H9 (cell line): ENCODE results near the gene HBG2. TPM values are rescaled to one million over a fixed set of nuclear protein-coding genes. Genes with fewer than 3 reads are reported as not detected.

Experiments used
- DNase-seq: peaks from one replicate; pipeline ENCODE4 v3.0.0-alpha.2; 2017
- H2AFZ ChIP-seq: one replicate; pipeline ENCODE4 v1.6.1; 2013; ENCODE audit warnings: mild to moderate bottlenecking, low read length, control low read depth, moderate library complexity
- H2AK5ac ChIP-seq: 2 replicates; pipeline ENCODE4 v1.6.1; 2013; ENCODE audit warnings: low read length, control low read depth, mixed read lengths; ENCODE audit not compliant: insufficient read length
- H2BK120ac ChIP-seq: one replicate; pipeline ENCODE4 v1.6.1; 2013; ENCODE audit warnings: low read depth, mild to moderate bottlenecking, low read length, control low read depth, inconsistent platforms; ENCODE audit not compliant: poor library complexity, severe bottlenecking
- H2BK12ac ChIP-seq: 2 replicates; pipeline ENCODE4 v1.6.1; 2013; ENCODE audit warnings: low read length, control low read depth, mixed read lengths, low read depth; ENCODE audit not compliant: insufficient read length
- H2BK15ac ChIP-seq: 2 replicates; pipeline ENCODE4 v1.6.1; 2013; ENCODE audit warnings: low read depth, low read length, control low read depth
- H2BK20ac ChIP-seq: one replicate; pipeline ENCODE4 v1.6.1; 2013; ENCODE audit warnings: low read depth, mild to moderate bottlenecking, low read length, control low read depth, inconsistent platforms; ENCODE audit not compliant: poor library complexity, severe bottlenecking
- H2BK5ac ChIP-seq: 2 replicates; pipeline ENCODE4 v1.6.1; 2013; ENCODE audit warnings: low read length, control low read depth, mixed read lengths; ENCODE audit not compliant: insufficient read length
- H3K14ac ChIP-seq: 2 replicates; pipeline ENCODE4 v1.6.1; 2013; ENCODE audit warnings: low read length, control low read depth; ENCODE audit not compliant: insufficient read depth
- H3K18ac ChIP-seq: 2 replicates; pipeline ENCODE4 v1.6.1; 2013; ENCODE audit warnings: low read depth, mild to moderate bottlenecking, mixed read lengths, low read length, control low read depth; ENCODE audit not compliant: insufficient read length
- H3K23ac ChIP-seq: 2 replicates; pipeline ENCODE4 v1.6.1; 2013; ENCODE audit warnings: low read length, control low read depth, mixed read lengths, low read depth; ENCODE audit not compliant: insufficient read length
- H3K23me2 ChIP-seq: 2 replicates; pipeline ENCODE4 v1.6.1; 2013; ENCODE audit warnings: low read depth, mild to moderate bottlenecking, mixed read lengths, low read length, control low read depth; ENCODE audit not compliant: insufficient read length, poor library complexity, severe bottlenecking
- H3K27ac ChIP-seq: 2 replicates; pipeline ENCODE4 v1.5.1; 2013; ENCODE audit warnings: low read length, control low read depth, mixed read lengths, low read depth; ENCODE audit not compliant: insufficient read length
- H3K27me3 ChIP-seq: 2 replicates; pipeline ENCODE4 v1.6.1; 2013; ENCODE audit warnings: low read length, control low read depth, inconsistent platforms; ENCODE audit not compliant: insufficient read depth
- H3K4ac ChIP-seq: 2 replicates; pipeline ENCODE4 v1.6.1; 2013; ENCODE audit warnings: low read depth, mild to moderate bottlenecking, control low read depth, inconsistent platforms, low read length, moderate library complexity
- H3K4me1 ChIP-seq: 2 replicates; pipeline ENCODE4 v1.6.1; 2013; ENCODE audit warnings: low read length, control low read depth, inconsistent platforms; ENCODE audit not compliant: insufficient read depth
- H3K4me2 ChIP-seq: 2 replicates; pipeline ENCODE4 v1.6.1; 2013; ENCODE audit warnings: low read length, control low read depth, mixed read lengths; ENCODE audit not compliant: insufficient read length, insufficient read depth
- H3K56ac ChIP-seq: 2 replicates; pipeline ENCODE4 v1.6.1; 2013; ENCODE audit warnings: low read depth, mild to moderate bottlenecking, mixed read lengths, low read length, control low read depth; ENCODE audit not compliant: insufficient read length
- H3K79me1 ChIP-seq: 2 replicates; pipeline ENCODE4 v1.6.1; 2013; ENCODE audit warnings: low read depth, mild to moderate bottlenecking, moderate library complexity, low read length, control low read depth, inconsistent platforms; ENCODE audit not compliant: insufficient read depth, poor library complexity, severe bottlenecking
- H3K79me2 ChIP-seq: 2 replicates; pipeline ENCODE4 v1.6.1; 2013; ENCODE audit warnings: low read length, control low read depth, inconsistent platforms; ENCODE audit not compliant: insufficient read depth
- H3K9ac ChIP-seq: 2 replicates; pipeline ENCODE4 v1.6.1; 2013; ENCODE audit warnings: low read length, control low read depth, mixed read lengths; ENCODE audit not compliant: insufficient read length; ENCODE audit errors: extremely low read depth
- H3K9me3 ChIP-seq: one replicate; pipeline ENCODE4 v1.6.1; 2013; ENCODE audit warnings: low read depth, low read length, inconsistent platforms; ENCODE audit not compliant: control insufficient read depth
- H3T11ph ChIP-seq: one replicate; pipeline ENCODE4 v1.6.1; 2013; ENCODE audit warnings: mild to moderate bottlenecking, low read length, control low read depth, inconsistent platforms
- H4K20me1 ChIP-seq: one replicate; pipeline ENCODE4 v1.6.1; 2013; ENCODE audit not compliant: control insufficient read depth, insufficient read length, insufficient read depth
- H4K5ac ChIP-seq: 2 replicates; pipeline ENCODE4 v1.6.1; 2013; ENCODE audit warnings: low read depth, mild to moderate bottlenecking, mixed read lengths, low read length, control low read depth; ENCODE audit not compliant: insufficient read length
- H4K8ac ChIP-seq: replicated peaks from 2 replicates; pipeline ENCODE4 v1.6.1; 2013; ENCODE audit warnings: low read length, control low read depth, mixed read lengths, low read depth; ENCODE audit not compliant: insufficient read length
- H4K91ac ChIP-seq: 2 replicates; pipeline ENCODE4 v1.6.1; 2013; ENCODE audit warnings: low read depth, mild to moderate bottlenecking, moderate library complexity, mixed read lengths, low read length, control low read depth; ENCODE audit not compliant: insufficient read length
- H3K27ac Mint-ChIP-seq, 3 experiments: 2 replicates in 2 of 3; 3 replicates in 1 of 3; pipeline ENCODE4 v1.8.0; 2020 to 2021; ENCODE audit warnings: mixed read lengths in 3 of 3, mild to moderate bottlenecking in 1 of 3, moderate library complexity in 1 of 3
- H3K27me3 Mint-ChIP-seq: 2 replicates; pipeline ENCODE4 v1.8.0; 2021; ENCODE audit warnings: low read depth, mild to moderate bottlenecking, moderate library complexity, mixed read lengths
- H3K36me3 Mint-ChIP-seq, 3 experiments: 2 replicates in 2 of 3; 3 replicates in 1 of 3; pipeline ENCODE4 v1.8.0; 2020 to 2021; ENCODE audit warnings: low read depth in 3 of 3, mixed read lengths in 3 of 3; ENCODE audit not compliant: insufficient read depth in 1 of 3
- H3K4me1 Mint-ChIP-seq, 2 experiments: 2 replicates each; pipeline ENCODE4 v1.8.0; 2020; ENCODE audit warnings: mixed read lengths in 2 of 2
- H3K4me3 Mint-ChIP-seq, 2 experiments: 2 replicates in 1 of 2; 3 replicates in 1 of 2; pipeline ENCODE4 v1.8.0; 2020 to 2021; ENCODE audit warnings: mild to moderate bottlenecking in 2 of 2, mixed read lengths in 2 of 2, moderate library complexity in 1 of 2
- H3K9me3 Mint-ChIP-seq, 2 experiments: 2 replicates in 1 of 2; 3 replicates in 1 of 2; pipeline ENCODE4 v1.8.0; 2020; ENCODE audit warnings: mild to moderate bottlenecking in 2 of 2, mixed read lengths in 2 of 2, moderate library complexity in 1 of 2
- WGBS: extraction: QIAGEN DNeasy Blood & Tissue Kit; methylation state at CpG from one replicate; pipeline ENCODE4 v1.1.7; 2013; ENCODE audit warnings: missing lambda C conversion rate, low lambda C conversion rate, mixed read lengths; ENCODE audit not compliant: insufficient read length; ENCODE audit errors: extremely low coverage; 5-methylcytosine and 5-hydroxymethylcytosine counted together
- total RNA-seq: library from RNA; stranded (reverse); gene quantifications from 2 replicates; pipeline ENCODE4 v1.2.1, GENCODE V29; 2021
- TF ChIP-seq, protein P1 (sequence below): fragments of 200-600 bp; sonication (generic); conservative IDR thresholded peaks from 3 replicates; pipeline ENCODE4 v1.8.0; 2021; ENCODE audit warnings: antibody characterized with exemption, mild to moderate bottlenecking

HBG2 gene
- total RNA-seq, 1 experiment from 2014 or later: not detected

DNA sequence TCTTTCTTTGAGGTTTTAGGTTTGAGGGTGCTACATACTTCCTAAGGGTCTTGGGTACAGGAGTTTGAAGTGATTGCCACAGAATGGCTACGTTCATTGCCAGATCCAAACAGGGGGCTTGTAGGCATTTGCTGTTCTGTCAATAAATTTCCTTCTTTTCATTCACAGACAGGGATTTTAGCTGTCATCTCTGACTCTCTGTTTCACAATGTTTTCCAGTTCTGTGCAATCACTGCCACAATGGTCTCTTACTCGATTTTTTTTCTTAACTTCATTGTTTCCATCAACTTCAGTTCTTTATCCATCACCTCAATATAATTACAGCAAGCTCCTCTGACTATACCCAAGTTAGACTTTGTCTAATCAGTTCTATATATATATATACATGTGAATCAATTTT, 14.1 kb downstream of the HBG2 start:
- Mint-ChIP-seq H3K4me3 (no peak overlapping the region), H3K27me3 (peaks cover 2% of the 10 kb centered on the region), H3K4me1 (no peaks in the 10 kb centered on the region), H3K9me3 (no peaks in the 10 kb centered on the region), H3K27ac (no peak overlapping the region), H3K36me3 (no peaks in the 10 kb centered on the region)
- no peaks in the 10 kb centered on the region for H3K79me1 ChIP-seq
- no peak for DNase-seq
- no peak overlapping the region for H2BK15ac ChIP-seq
- no peaks in the 10 kb centered on the region for H3K4me1 ChIP-seq
- no peak overlapping the region for H2AK5ac ChIP-seq
- H3K4me2 ChIP-seq: no peak overlapping the region
- no peaks in the 10 kb centered on the region for H3K79me2 ChIP-seq
- WGBS: no CpG with 5 or more reads among the region's 2 CpGs
- H4K20me1 ChIP-seq: no peaks in the 10 kb centered on the region
- no peak overlapping the region for H3K23ac ChIP-seq
- H3K23me2 ChIP-seq: no peaks in the 10 kb centered on the region
- H2BK20ac ChIP-seq: no peak overlapping the region
- no peak overlapping the region for H2BK5ac ChIP-seq
- H3K9ac ChIP-seq: no peak overlapping the region
- H3K9me3 ChIP-seq: no peaks in the 10 kb centered on the region
- H4K8ac ChIP-seq: no peak overlapping the region
- H3K27me3 ChIP-seq: no peaks in the 10 kb centered on the region
- H2AFZ ChIP-seq: no peak overlapping the region
- H2BK120ac ChIP-seq: no peak overlapping the region
- H3K14ac ChIP-seq: no peak overlapping the region
- H3T11ph ChIP-seq: no peak overlapping the region
- H4K5ac ChIP-seq: no peak overlapping the region
- TF ChIP-seq, protein P1, sequence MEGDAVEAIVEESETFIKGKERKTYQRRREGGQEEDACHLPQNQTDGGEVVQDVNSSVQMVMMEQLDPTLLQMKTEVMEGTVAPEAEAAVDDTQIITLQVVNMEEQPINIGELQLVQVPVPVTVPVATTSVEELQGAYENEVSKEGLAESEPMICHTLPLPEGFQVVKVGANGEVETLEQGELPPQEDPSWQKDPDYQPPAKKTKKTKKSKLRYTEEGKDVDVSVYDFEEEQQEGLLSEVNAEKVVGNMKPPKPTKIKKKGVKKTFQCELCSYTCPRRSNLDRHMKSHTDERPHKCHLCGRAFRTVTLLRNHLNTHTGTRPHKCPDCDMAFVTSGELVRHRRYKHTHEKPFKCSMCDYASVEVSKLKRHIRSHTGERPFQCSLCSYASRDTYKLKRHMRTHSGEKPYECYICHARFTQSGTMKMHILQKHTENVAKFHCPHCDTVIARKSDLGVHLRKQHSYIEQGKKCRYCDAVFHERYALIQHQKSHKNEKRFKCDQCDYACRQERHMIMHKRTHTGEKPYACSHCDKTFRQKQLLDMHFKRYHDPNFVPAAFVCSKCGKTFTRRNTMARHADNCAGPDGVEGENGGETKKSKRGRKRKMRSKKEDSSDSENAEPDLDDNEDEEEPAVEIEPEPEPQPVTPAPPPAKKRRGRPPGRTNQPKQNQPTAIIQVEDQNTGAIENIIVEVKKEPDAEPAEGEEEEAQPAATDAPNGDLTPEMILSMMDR: no peak
- H3K56ac ChIP-seq: no peak overlapping the region
- H3K27ac ChIP-seq: no peak overlapping the region
- no peak overlapping the region for H2BK12ac ChIP-seq
- no peak overlapping the region for H3K4ac ChIP-seq
- no peak overlapping the region for H4K91ac ChIP-seq
- no peak overlapping the region for H3K18ac ChIP-seq
